Measurements from ENCODE around the gene GVQW3. TPM values are rescaled to one million over a fixed set of nuclear protein-coding genes. Genes with fewer than 3 reads are reported as not detected.
"Not testable (repeated sequence)": the region's sequence is repeated elsewhere in the genome, so short reads cannot be mapped to it uniquely, and the experiment has no call there.

GVQW3 gene
- total RNA-seq, 2 experiments from 2014 or later, result 2.3 to 3.3 TPM

GRCh38 chr11:76391021-76391420 lies 9.9 kb downstream of the GVQW3 start:
- H3K27ac Mint-ChIP-seq, result no peak overlapping the region
- POLR2A ChIA-PET, result interaction anchor here (1.5 kb wide), 1 partner anchor 9 kb away, joined by 4 read pairs; no protein-coding TSS in a partner anchor
- no peak overlapping the region for H3K4me3 Mint-ChIP-seq
- no peaks in the 10 kb centered on the region for H3K9me3 Mint-ChIP-seq
- intact Hi-C loops (cut with micrococcal nuclease), result no loop called here
- H3K36me3 Mint-ChIP-seq, result no peaks in the 10 kb centered on the region
- CTCF ChIA-PET, result no interaction called here
- H3K4me1 Mint-ChIP-seq (ENCODE audit: low read depth), result no peaks in the 10 kb centered on the region
- DNase-seq, result no peak
- no peaks in the 10 kb centered on the region for H3K27me3 Mint-ChIP-seq

GRCh38 chr11:76391811-76392475 lies 10.8 kb downstream of the GVQW3 start:
- no peaks in the 10 kb centered on the region for H3K4me1 Mint-ChIP-seq (ENCODE audit: low read depth)
- DNase-seq, result no peak
- H3K27me3 Mint-ChIP-seq, result no peaks in the 10 kb centered on the region
- H3K27ac Mint-ChIP-seq, result no peak overlapping the region
- CTCF ChIA-PET, result no interaction called here
- no peaks in the 10 kb centered on the region for H3K36me3 Mint-ChIP-seq
- POLR2A ChIA-PET, result interaction anchor here (1.5 kb wide), 1 partner anchor 10 kb away, joined by 4 read pairs; no protein-coding TSS in a partner anchor
- intact Hi-C loops (cut with micrococcal nuclease), result no loop called here
- H3K9me3 Mint-ChIP-seq, result no peaks in the 10 kb centered on the region
- H3K4me3 Mint-ChIP-seq, result no peak overlapping the region

- ChIA-PET CTCF (no interaction called here), POLR2A (no interaction called here)
- no peak for DNase-seq
- H3K36me3 Mint-ChIP-seq, result no peaks in the 10 kb centered on the region
- no peaks in the 10 kb centered on the region for H3K4me1 Mint-ChIP-seq (ENCODE audit: low read depth)
- H3K9me3 Mint-ChIP-seq, result no peaks in the 10 kb centered on the region
- intact Hi-C loops (cut with micrococcal nuclease), result no loop called here
- no peaks in the 10 kb centered on the region for H3K27me3 Mint-ChIP-seq
- no peak overlapping the region for H3K27ac Mint-ChIP-seq
- no peak overlapping the region for H3K4me3 Mint-ChIP-seq
These were observed 11.7 kb downstream of the GVQW3 start for GRCh38 chr11:76392870-76393269.

GRCh38 chr11:76394411-76394810 lies 13.3 kb downstream of the GVQW3 start:
- no peaks in the 10 kb centered on the region for H3K9me3 Mint-ChIP-seq
- intact Hi-C loops (cut with micrococcal nuclease), result no loop called here
- H3K36me3 Mint-ChIP-seq, result no peaks in the 10 kb centered on the region
- ChIA-PET POLR2A (no interaction called here), CTCF (no interaction called here)
- no peaks in the 10 kb centered on the region for H3K4me1 Mint-ChIP-seq (ENCODE audit: low read depth)
- no peak overlapping the region for H3K4me3 Mint-ChIP-seq
- DNase-seq, result no peak
- H3K27me3 Mint-ChIP-seq, result no peaks in the 10 kb centered on the region
- H3K27ac Mint-ChIP-seq, result no peak overlapping the region

- Mint-ChIP-seq H3K4me1 (ENCODE audit: low read depth) (no peaks in the 10 kb centered on the region), H3K9me3 (no peaks in the 10 kb centered on the region), H3K36me3 (no peaks in the 10 kb centered on the region), H3K27ac (no peak overlapping the region), H3K4me3 (no peak overlapping the region), H3K27me3 (no peaks in the 10 kb centered on the region)
- intact Hi-C loops (cut with micrococcal nuclease), result no loop called here
- ChIA-PET CTCF (interaction anchor here (1.0 kb wide), 1 partner anchor 187 kb away, joined by 3 read pairs; no protein-coding TSS in a partner anchor), POLR2A (no interaction called here)
- DNase-seq, result no peak
These were observed 14.2 kb downstream of the GVQW3 start for GRCh38 chr11:76395296-76395695.

- CTCF ChIA-PET, result no interaction called here
- intact Hi-C loops (cut with micrococcal nuclease), result no loop called here
- no peak for DNase-seq
- no peaks in the 10 kb centered on the region for H3K9me3 Mint-ChIP-seq
- no peaks in the 10 kb centered on the region for H3K36me3 Mint-ChIP-seq
- no peak overlapping the region for H3K4me3 Mint-ChIP-seq
- H3K27me3 Mint-ChIP-seq, result no peaks in the 10 kb centered on the region
- H3K4me1 Mint-ChIP-seq (ENCODE audit: low read depth), result no peaks in the 10 kb centered on the region
- no peak overlapping the region for H3K27ac Mint-ChIP-seq
- POLR2A ChIA-PET, result no interaction called here
These were observed 16.3 kb downstream of the GVQW3 start for GRCh38 chr11:76397383-76397782.

- no peaks in the 10 kb centered on the region for H3K27me3 Mint-ChIP-seq
- DNase-seq, result no peak
- ChIA-PET POLR2A (no interaction called here), CTCF (no interaction called here)
- no peak overlapping the region for H3K4me3 Mint-ChIP-seq
- intact Hi-C loops (cut with micrococcal nuclease), result no loop called here
- no peak overlapping the region for H3K27ac Mint-ChIP-seq
- no peaks in the 10 kb centered on the region for H3K4me1 Mint-ChIP-seq (ENCODE audit: low read depth)
- H3K9me3 Mint-ChIP-seq, result no peaks in the 10 kb centered on the region
- no peaks in the 10 kb centered on the region for H3K36me3 Mint-ChIP-seq
These were observed 19.8 kb downstream of the GVQW3 start for GRCh38 chr11:76400967-76401366.

- H3K27me3 Mint-ChIP-seq; POLR2A ChIA-PET; H3K36me3 Mint-ChIP-seq; intact Hi-C loops (cut with micrococcal nuclease); DNase-seq; H3K9me3 Mint-ChIP-seq; H3K4me3 Mint-ChIP-seq; H3K4me1 Mint-ChIP-seq (ENCODE audit: low read depth); H3K27ac Mint-ChIP-seq; CTCF ChIA-PET: not testable (repeated sequence)
These were observed 20.4 kb downstream of the GVQW3 start for GRCh38 chr11:76401484-76401883.

- Mint-ChIP-seq H3K4me3 (no peak overlapping the region), H3K4me1 (ENCODE audit: low read depth) (no peaks in the 10 kb centered on the region), H3K9me3 (no peaks in the 10 kb centered on the region), H3K27ac (no peak overlapping the region), H3K27me3 (no peaks in the 10 kb centered on the region), H3K36me3 (no peaks in the 10 kb centered on the region)
- POLR2A ChIA-PET, result no interaction called here
- intact Hi-C loops (cut with micrococcal nuclease), result no loop called here
- DNase-seq, result no peak
- CTCF ChIA-PET, result interaction anchor here (0.7 to 1.0 kb wide), 2 partner anchors 198 to 1199 kb away, joined by 3 read pairs; no protein-coding TSS in a partner anchor
These were observed 25.2 kb downstream of the GVQW3 start for GRCh38 chr11:76406359-76406758.

GRCh38 chr11:76408171-76408965 lies 27.2 kb downstream of the GVQW3 start:
- intact Hi-C loops (cut with micrococcal nuclease), result no loop called here
- Mint-ChIP-seq H3K4me3 (no peak overlapping the region), H3K36me3 (no peaks in the 10 kb centered on the region), H3K27me3 (no peaks in the 10 kb centered on the region), H3K9me3 (no peaks in the 10 kb centered on the region), H3K27ac (no peak overlapping the region), H3K4me1 (ENCODE audit: low read depth) (no peaks in the 10 kb centered on the region)
- POLR2A ChIA-PET, result no interaction called here
- DNase-seq, result no peak
- CTCF ChIA-PET, result no interaction called here

GRCh38 chr11:76410851-76411357 lies 29.8 kb downstream of the GVQW3 start:
- ChIA-PET CTCF (no interaction called here), POLR2A (no interaction called here)
- intact Hi-C loops (cut with micrococcal nuclease), result no loop called here
- Mint-ChIP-seq H3K4me3 (no peak overlapping the region), H3K27me3 (no peaks in the 10 kb centered on the region), H3K4me1 (ENCODE audit: low read depth) (no peaks in the 10 kb centered on the region), H3K27ac (no peak overlapping the region), H3K36me3 (no peaks in the 10 kb centered on the region), H3K9me3 (no peaks in the 10 kb centered on the region)
- DNase-seq, result no peak

GRCh38 chr11:76415073-76415472 lies 34.0 kb downstream of the GVQW3 start:
- CTCF ChIA-PET, result no interaction called here
- Mint-ChIP-seq H3K4me3 (no peak overlapping the region), H3K9me3 (no peaks in the 10 kb centered on the region)

More at GRCh38 chr11:76415073-76415472, 34.0 kb downstream of the GVQW3 start:
- intact Hi-C loops (cut with micrococcal nuclease), result no loop called here
- Mint-ChIP-seq H3K36me3 (no peaks in the 10 kb centered on the region), H3K4me1 (ENCODE audit: low read depth) (no peaks in the 10 kb centered on the region), H3K27me3 (peaks cover 10% of the 10 kb centered on the region), H3K27ac (no peak overlapping the region)
- POLR2A ChIA-PET, result no interaction called here
- DNase-seq, result peak; percentile 22
